NCI-H2029 treated with DMSO at 0.1 percent for 48 hours (cell line): ENCODE results near the gene ANGPTL3.

ENCODE experiments used
- DNase-seq: peaks from one replicate; lab custom pipeline; 2025; lab: John Stamatoyannopoulos, UW

ANGPTL3 gene

DNA sequence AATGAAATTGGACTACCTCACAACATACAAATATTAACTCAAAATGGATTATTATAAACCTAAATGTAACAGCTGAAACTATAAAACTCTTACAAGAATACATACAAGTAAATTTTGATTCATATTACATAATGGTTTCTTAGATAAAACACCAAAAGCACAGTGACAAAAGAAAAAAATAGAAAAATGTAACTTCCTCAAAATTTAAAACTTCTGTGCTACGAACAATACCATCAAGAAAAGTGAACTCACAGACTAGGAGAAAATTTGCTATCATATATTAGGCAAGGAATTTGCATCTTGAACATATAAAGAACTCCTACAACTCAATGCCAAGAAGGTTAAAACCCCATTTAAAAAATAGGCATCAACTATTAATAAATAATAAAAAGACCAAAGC lies 31.2 kb downstream of the ANGPTL3 start:
- no peak for DNase-seq

DNA sequence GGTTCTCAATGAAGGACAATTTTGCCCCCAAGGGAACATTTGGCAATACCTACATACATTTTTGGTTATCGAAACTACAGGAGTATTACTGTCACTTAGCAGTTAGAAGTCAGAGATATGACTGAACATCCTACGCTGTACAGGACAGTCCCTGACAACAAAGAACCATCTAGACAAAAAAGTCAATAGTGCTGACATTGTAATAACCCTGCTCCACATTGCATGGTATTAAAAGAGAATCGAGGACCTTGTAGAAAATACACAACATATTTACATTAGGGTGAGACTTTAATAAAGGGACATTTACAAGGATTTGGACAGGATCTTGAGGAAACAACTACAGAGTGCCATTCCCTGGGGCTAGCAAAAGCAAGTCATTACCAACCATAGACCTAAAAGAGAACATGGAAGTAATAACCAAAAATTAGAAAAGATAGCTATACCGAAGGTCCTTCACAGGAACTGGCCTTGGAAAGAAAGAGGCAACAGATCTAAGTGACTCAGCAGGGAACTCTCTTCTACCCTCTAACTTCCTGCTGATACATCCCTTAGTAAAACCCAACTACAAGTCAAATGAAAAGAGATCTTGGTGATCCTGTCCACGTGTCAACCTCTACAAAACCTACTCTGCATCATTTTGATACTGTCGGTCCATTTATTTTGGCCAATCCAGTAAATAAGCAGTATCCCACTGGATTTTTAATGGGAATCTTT lies 40.2 kb downstream of the ANGPTL3 start:
- DNase-seq = no peak

DNA sequence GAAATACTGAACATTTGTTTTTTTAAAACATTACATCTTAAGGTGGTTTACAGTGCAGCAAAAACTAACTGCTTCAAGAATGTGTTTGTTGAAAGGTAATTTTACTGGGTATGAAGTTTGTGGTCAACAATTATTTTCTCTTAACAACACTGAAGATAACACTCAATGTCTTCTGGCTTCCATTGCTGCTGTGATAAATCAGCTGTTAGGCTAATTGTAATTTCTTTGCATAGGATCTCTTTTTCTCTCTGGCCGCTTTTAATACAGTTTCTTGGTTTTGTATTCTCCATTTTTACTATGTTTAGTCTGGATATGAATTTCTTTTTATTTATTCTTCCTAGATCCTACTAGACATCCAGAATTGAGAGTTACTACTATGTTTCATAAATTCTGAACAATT lies 46.0 kb downstream of the ANGPTL3 start:
- no peak for DNase-seq

DNA sequence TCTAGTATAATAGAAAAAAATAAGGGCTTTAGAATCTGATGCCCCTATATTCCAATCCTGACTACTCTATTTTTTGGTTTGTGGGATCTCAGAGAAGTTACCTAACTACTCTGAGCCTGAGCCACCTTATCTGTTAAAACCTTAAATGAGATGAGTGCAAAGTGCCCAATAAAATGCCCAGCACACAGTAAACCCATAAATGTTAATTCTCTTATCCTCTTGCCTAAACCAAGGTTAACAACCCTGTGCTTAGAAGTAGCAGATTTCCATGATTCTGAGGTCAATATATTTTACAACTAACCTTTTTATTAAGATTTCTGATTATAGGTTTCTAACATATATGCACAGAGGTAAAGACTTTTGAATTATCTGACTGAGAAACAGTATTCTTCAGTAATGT lies 55.1 kb downstream of the ANGPTL3 start:
- DNase-seq = no peak

- no peak for DNase-seq
Measured at GRCh38 chr1:62654744-62655143, 57.4 kb downstream of the ANGPTL3 start.
